ENCODE measurements around the gene FASTKD3.

- no peak for TF ChIP-seq POLR2A (IDR thresholded peaks at IDR 0.05)
- no peak for TF ChIP-seq EP300 (IDR thresholded peaks at IDR 0.05)
- TF ChIP-seq CTCF (IDR thresholded peaks at IDR 0.05), result no peak
- TF ChIP-seq POLR2AphosphoS5 (IDR thresholded peaks at IDR 0.05), result no peak
Observed at GRCh38 chr5:7845557-7845956, 23.3 kb downstream of the FASTKD3 start.
